Retinal pigment epithelial cell (primary cell): Measurements from ENCODE around the gene DSCAML1.

Experiments
- DNase-seq: peaks from one replicate; pipeline ENCODE4 v3.0.0-alpha.2; 2010; ENCODE audit warnings: low read depth
- H3K4me3 ChIP-seq: 2 replicates; pipeline ENCODE4 v1.5.1; 2011; ENCODE audit warnings: mild to moderate bottlenecking, low read length, control low read depth, moderate library complexity
- TF ChIP-seq, protein P1 (sequence below): conservative IDR thresholded peaks from 2 replicates; pipeline ENCODE4 v1.5.1; 2011; ENCODE audit warnings: low read depth, low read length, control low read depth, inconsistent platforms

DSCAML1 gene

GRCh38 chr11:117715801-117716200 lies 81.2 kb downstream of the DSCAML1 start:
- no peak for DNase-seq
- H3K4me3 ChIP-seq, result no peak overlapping the region
- TF ChIP-seq, protein P1, sequence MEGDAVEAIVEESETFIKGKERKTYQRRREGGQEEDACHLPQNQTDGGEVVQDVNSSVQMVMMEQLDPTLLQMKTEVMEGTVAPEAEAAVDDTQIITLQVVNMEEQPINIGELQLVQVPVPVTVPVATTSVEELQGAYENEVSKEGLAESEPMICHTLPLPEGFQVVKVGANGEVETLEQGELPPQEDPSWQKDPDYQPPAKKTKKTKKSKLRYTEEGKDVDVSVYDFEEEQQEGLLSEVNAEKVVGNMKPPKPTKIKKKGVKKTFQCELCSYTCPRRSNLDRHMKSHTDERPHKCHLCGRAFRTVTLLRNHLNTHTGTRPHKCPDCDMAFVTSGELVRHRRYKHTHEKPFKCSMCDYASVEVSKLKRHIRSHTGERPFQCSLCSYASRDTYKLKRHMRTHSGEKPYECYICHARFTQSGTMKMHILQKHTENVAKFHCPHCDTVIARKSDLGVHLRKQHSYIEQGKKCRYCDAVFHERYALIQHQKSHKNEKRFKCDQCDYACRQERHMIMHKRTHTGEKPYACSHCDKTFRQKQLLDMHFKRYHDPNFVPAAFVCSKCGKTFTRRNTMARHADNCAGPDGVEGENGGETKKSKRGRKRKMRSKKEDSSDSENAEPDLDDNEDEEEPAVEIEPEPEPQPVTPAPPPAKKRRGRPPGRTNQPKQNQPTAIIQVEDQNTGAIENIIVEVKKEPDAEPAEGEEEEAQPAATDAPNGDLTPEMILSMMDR, result no peak

- DNase-seq, result no peak
- no peak overlapping the region for H3K4me3 ChIP-seq
- TF ChIP-seq, protein P1, result no peak
Measured at GRCh38 chr11:117713538-117713991, 83.5 kb downstream of the DSCAML1 start.

GRCh38 chr11:117712530-117712929 lies 84.5 kb downstream of the DSCAML1 start:
- H3K4me3 ChIP-seq, result no peak overlapping the region
- TF ChIP-seq, protein P1, result no peak
- DNase-seq, result no peak

- H3K4me3 ChIP-seq, result no peak overlapping the region
- no peak for DNase-seq
- TF ChIP-seq, protein P1, result no peak
Measured at GRCh38 chr11:117711331-117711730, 85.7 kb downstream of the DSCAML1 start.

DNA sequence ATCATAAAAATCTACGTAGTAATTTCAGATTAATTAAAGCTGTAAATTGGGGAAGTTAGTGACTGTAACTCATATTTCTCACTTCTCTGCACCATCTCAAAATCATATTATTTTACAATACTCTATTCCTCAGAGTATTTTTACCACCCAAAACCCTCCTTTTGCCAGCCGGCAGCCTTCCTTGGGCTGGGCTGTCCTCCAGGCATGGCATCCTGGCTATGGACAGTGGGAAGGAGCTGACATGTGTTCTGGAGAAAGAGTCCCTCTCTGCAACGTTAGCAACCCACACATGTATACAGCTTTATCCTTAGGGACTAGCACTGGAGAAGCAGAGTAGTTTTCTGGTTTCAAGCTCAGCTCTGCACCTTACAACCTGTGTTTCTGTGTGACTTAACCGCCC lies 86.8 kb downstream of the DSCAML1 start:
- TF ChIP-seq, protein P1, result no peak
- no peak overlapping the region for H3K4me3 ChIP-seq
- no peak for DNase-seq

GRCh38 chr11:117706322-117706814 lies 90.6 kb downstream of the DSCAML1 start:
- TF ChIP-seq, protein P1, result no peak
- no peak for DNase-seq
- H3K4me3 ChIP-seq, result no peak overlapping the region

DNA sequence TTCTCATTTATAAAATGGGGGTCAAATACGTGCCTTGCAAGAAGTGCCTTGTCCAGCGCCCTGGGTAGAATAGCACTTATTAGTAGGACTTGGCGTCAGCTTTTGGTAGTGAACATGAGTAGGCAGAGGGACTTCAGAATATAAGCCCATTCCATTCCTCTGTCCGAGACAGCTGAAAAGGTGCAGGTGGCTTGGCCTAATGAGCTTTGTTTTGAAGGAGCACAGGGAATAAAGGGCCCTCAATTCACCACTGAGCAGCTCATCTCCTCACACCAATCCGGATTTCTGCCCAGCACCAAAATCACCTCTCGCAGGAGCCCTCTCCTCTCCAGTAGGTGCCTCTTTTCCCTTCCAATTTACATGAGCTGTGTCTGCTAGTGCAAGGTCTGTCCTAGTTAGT lies 91.2 kb downstream of the DSCAML1 start:
- DNase-seq, result no peak
- TF ChIP-seq, protein P1, result no peak
- H3K4me3 ChIP-seq, result no peak overlapping the region
